GM18505 (cell line): ENCODE measurements around the gene LPIN3.
"Not testable (repeated sequence)": the region's sequence is repeated elsewhere in the genome, so short reads cannot be mapped to it uniquely, and the experiment has no call there.

Source experiments
- ATAC-seq: cut with Tn5 transposase; IDR thresholded peaks from one replicate; pipeline ENCODE4 v1.9.1; 2021; ENCODE audit not compliant: unreplicated experiment
- POLR2A ChIP-seq: IDR thresholded peaks from 4 replicates; pipeline ENCODE4 v1.6.1; 2011; ENCODE audit warnings: borderline replicate concordance; ENCODE audit not compliant: insufficient read depth, insufficient read length; ENCODE audit errors: extremely low read depth

LPIN3 gene

GRCh38 chr20:41340327-41341055 is at the start of gene LPIN3:
TSS of gene LPIN3 (plus strand) at chr20:41340821. CDS start at chr20:41345804, 4,983 bp downstream.
- no peak for TF ChIP-seq POLR2A
- ATAC-seq, result peak; percentile 7

GRCh38 chr20:41293269-41294037 is 47.2 kb upstream of the LPIN3 start:
- no peak for ATAC-seq

GRCh38 chr20:41299899-41300298 is 40.7 kb upstream of the LPIN3 start:
- no peak for TF ChIP-seq POLR2A
- no peak for ATAC-seq

More at GRCh38 chr20:41293269-41294037, 47.2 kb upstream of the LPIN3 start:
- no peak for TF ChIP-seq POLR2A

GRCh38 chr20:41300383-41300782 is 40.2 kb upstream of the LPIN3 start:
- TF ChIP-seq POLR2A, result no peak
- no peak for ATAC-seq

GRCh38 chr20:41300886-41301285 is 39.7 kb upstream of the LPIN3 start:
- ATAC-seq, result no peak
- no peak for TF ChIP-seq POLR2A

GRCh38 chr20:41304002-41304401 is 36.6 kb upstream of the LPIN3 start:
- ATAC-seq, result no peak
- no peak for TF ChIP-seq POLR2A

- no peak for TF ChIP-seq POLR2A
- ATAC-seq, result no peak
Observed at GRCh38 chr20:41304424-41305079, 36.1 kb upstream of the LPIN3 start.

GRCh38 chr20:41306061-41306727 is 34.4 kb upstream of the LPIN3 start:
- ATAC-seq, result peak; percentile 73

GRCh38 chr20:41307021-41307420 is 33.6 kb upstream of the LPIN3 start:
- TF ChIP-seq POLR2A, result no peak
- no peak for ATAC-seq

More at GRCh38 chr20:41306061-41306727, 34.4 kb upstream of the LPIN3 start:
- TF ChIP-seq POLR2A, result no peak

- TF ChIP-seq POLR2A, result no peak
- ATAC-seq, result no peak
Observed at GRCh38 chr20:41308290-41308711, 32.3 kb upstream of the LPIN3 start.

GRCh38 chr20:41308726-41309413 is 31.8 kb upstream of the LPIN3 start:
- no peak for TF ChIP-seq POLR2A
- no peak for ATAC-seq

GRCh38 chr20:41309817-41310216 is 30.8 kb upstream of the LPIN3 start:
- no peak for TF ChIP-seq POLR2A
- no peak for ATAC-seq

- ATAC-seq, result not testable (repeated sequence)
Observed at GRCh38 chr20:41312009-41312408, 28.6 kb upstream of the LPIN3 start.
